H1 (cell line): ENCODE results near the gene SARS2.

Experiments used
- EP300 ChIP-seq, 2 experiments: IDR thresholded peaks; 1 replicate in 1 of 2; 2 replicates in 1 of 2; pipeline ENCODE4 v1.6.1; 2011 to 2012; ENCODE audit warnings: low read depth in 2 of 2, low read length in 2 of 2, mild to moderate bottlenecking in 2 of 2, borderline replicate concordance in 1 of 2, inconsistent platforms in 1 of 2, moderate library complexity in 1 of 2
- POLR2A ChIP-seq, 2 experiments: IDR thresholded peaks; 1 replicate in 1 of 2; 2 replicates in 1 of 2; pipeline ENCODE4 v1.6.1; 2011; ENCODE audit warnings: low read depth in 2 of 2, low read length in 2 of 2, mild to moderate bottlenecking in 2 of 2; ENCODE audit errors: control extremely low read depth in 1 of 2
- SRF ChIP-seq: IDR thresholded peaks from 2 replicates; pipeline ENCODE4 v1.6.1; 2011; ENCODE audit warnings: mild to moderate bottlenecking, low read depth, low read length, moderate library complexity
- TF ChIP-seq, protein P1 (sequence below): IDR thresholded peaks from 2 replicates; pipeline ENCODE4 v1.6.1; 2012; ENCODE audit warnings: inconsistent platforms
- TF ChIP-seq, protein P2 (sequence below), 3 experiments: IDR thresholded peaks; 1 replicate in 2 of 3; 2 replicates in 1 of 3; pipeline versions ENCODE4 v1.5.1 to v1.6.1; 2011; ENCODE audit warnings: low read length in 3 of 3, mild to moderate bottlenecking in 3 of 3, inconsistent platforms in 2 of 3, low read depth in 1 of 3, moderate library complexity in 1 of 3; ENCODE audit not compliant: insufficient read depth in 1 of 3; ENCODE audit errors: control extremely low read depth in 1 of 3
- TF ChIP-seq, protein P3 (sequence below): fragments of 300-600 bp; sonication (generic); IDR thresholded peaks from 2 replicates; pipeline ENCODE4 v1.7.1; 2012; ENCODE audit warnings: low read length, moderate library complexity, mild to moderate bottlenecking, inconsistent platforms; ENCODE audit not compliant: insufficient replicate concordance

DNA sequence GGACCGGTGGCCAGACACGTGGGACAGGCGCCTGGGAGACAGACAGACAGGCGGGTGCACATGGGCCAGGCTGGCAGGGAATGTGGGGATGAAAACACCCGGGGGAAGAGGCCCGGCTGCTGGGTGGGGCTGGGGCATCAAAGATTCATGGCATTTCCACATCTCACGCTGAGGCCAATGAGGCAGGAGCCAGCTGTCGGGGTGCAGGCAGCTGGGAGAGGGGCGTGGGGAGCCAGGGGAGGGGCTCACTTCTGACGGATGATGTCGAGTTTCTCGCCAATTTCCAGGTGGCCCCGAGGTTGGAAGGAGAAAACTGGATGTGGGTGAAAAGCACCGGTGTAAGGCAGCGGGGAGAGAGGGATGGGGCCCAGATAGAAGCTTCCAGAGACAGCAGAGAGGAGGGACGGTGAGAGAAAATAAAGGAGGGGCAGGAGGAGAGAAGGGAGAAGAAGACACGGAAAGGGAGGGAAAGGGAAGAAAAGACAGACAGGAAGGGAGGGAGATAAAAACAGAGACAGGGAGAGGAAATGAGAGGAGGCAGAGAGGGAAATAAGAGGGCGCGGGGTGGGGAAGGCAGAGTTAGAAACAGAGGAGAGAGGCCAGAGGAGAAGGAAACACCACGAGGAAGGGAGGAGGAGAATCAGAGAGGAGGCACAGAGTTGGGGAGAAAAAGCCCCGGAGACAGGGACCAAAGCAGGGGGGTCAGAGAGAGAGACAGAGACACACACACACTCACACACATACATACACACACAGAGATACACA, 10.5 kb downstream of the SARS2 start:
- TF ChIP-seq, protein P1, sequence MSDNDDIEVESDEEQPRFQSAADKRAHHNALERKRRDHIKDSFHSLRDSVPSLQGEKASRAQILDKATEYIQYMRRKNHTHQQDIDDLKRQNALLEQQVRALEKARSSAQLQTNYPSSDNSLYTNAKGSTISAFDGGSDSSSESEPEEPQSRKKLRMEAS = no peak
- no peak for TF ChIP-seq POLR2A (IDR thresholded peaks at IDR 0.05; ENCODE audit: control extremely low read depth in 1 of 2, low read depth in 2 of 2, low read length in 2 of 2)
- TF ChIP-seq, protein P2, sequence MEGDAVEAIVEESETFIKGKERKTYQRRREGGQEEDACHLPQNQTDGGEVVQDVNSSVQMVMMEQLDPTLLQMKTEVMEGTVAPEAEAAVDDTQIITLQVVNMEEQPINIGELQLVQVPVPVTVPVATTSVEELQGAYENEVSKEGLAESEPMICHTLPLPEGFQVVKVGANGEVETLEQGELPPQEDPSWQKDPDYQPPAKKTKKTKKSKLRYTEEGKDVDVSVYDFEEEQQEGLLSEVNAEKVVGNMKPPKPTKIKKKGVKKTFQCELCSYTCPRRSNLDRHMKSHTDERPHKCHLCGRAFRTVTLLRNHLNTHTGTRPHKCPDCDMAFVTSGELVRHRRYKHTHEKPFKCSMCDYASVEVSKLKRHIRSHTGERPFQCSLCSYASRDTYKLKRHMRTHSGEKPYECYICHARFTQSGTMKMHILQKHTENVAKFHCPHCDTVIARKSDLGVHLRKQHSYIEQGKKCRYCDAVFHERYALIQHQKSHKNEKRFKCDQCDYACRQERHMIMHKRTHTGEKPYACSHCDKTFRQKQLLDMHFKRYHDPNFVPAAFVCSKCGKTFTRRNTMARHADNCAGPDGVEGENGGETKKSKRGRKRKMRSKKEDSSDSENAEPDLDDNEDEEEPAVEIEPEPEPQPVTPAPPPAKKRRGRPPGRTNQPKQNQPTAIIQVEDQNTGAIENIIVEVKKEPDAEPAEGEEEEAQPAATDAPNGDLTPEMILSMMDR (IDR thresholded peaks at IDR 0.05; ENCODE audit: control extremely low read depth in 1 of 3, insufficient read depth in 1 of 3, low read depth in 1 of 3, low read length in 3 of 3) = no peak
- TF ChIP-seq, protein P3, sequence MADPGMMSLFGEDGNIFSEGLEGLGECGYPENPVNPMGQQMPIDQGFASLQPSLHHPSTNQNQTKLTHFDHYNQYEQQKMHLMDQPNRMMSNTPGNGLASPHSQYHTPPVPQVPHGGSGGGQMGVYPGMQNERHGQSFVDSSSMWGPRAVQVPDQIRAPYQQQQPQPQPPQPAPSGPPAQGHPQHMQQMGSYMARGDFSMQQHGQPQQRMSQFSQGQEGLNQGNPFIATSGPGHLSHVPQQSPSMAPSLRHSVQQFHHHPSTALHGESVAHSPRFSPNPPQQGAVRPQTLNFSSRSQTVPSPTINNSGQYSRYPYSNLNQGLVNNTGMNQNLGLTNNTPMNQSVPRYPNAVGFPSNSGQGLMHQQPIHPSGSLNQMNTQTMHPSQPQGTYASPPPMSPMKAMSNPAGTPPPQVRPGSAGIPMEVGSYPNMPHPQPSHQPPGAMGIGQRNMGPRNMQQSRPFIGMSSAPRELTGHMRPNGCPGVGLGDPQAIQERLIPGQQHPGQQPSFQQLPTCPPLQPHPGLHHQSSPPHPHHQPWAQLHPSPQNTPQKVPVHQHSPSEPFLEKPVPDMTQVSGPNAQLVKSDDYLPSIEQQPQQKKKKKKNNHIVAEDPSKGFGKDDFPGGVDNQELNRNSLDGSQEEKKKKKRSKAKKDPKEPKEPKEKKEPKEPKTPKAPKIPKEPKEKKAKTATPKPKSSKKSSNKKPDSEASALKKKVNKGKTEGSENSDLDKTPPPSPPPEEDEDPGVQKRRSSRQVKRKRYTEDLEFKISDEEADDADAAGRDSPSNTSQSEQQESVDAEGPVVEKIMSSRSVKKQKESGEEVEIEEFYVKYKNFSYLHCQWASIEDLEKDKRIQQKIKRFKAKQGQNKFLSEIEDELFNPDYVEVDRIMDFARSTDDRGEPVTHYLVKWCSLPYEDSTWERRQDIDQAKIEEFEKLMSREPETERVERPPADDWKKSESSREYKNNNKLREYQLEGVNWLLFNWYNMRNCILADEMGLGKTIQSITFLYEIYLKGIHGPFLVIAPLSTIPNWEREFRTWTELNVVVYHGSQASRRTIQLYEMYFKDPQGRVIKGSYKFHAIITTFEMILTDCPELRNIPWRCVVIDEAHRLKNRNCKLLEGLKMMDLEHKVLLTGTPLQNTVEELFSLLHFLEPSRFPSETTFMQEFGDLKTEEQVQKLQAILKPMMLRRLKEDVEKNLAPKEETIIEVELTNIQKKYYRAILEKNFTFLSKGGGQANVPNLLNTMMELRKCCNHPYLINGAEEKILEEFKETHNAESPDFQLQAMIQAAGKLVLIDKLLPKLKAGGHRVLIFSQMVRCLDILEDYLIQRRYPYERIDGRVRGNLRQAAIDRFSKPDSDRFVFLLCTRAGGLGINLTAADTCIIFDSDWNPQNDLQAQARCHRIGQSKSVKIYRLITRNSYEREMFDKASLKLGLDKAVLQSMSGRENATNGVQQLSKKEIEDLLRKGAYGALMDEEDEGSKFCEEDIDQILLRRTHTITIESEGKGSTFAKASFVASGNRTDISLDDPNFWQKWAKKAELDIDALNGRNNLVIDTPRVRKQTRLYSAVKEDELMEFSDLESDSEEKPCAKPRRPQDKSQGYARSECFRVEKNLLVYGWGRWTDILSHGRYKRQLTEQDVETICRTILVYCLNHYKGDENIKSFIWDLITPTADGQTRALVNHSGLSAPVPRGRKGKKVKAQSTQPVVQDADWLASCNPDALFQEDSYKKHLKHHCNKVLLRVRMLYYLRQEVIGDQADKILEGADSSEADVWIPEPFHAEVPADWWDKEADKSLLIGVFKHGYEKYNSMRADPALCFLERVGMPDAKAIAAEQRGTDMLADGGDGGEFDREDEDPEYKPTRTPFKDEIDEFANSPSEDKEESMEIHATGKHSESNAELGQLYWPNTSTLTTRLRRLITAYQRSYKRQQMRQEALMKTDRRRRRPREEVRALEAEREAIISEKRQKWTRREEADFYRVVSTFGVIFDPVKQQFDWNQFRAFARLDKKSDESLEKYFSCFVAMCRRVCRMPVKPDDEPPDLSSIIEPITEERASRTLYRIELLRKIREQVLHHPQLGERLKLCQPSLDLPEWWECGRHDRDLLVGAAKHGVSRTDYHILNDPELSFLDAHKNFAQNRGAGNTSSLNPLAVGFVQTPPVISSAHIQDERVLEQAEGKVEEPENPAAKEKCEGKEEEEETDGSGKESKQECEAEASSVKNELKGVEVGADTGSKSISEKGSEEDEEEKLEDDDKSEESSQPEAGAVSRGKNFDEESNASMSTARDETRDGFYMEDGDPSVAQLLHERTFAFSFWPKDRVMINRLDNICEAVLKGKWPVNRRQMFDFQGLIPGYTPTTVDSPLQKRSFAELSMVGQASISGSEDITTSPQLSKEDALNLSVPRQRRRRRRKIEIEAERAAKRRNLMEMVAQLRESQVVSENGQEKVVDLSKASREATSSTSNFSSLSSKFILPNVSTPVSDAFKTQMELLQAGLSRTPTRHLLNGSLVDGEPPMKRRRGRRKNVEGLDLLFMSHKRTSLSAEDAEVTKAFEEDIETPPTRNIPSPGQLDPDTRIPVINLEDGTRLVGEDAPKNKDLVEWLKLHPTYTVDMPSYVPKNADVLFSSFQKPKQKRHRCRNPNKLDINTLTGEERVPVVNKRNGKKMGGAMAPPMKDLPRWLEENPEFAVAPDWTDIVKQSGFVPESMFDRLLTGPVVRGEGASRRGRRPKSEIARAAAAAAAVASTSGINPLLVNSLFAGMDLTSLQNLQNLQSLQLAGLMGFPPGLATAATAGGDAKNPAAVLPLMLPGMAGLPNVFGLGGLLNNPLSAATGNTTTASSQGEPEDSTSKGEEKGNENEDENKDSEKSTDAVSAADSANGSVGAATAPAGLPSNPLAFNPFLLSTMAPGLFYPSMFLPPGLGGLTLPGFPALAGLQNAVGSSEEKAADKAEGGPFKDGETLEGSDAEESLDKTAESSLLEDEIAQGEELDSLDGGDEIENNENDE = no peak
- TF ChIP-seq EP300 (IDR thresholded peaks at IDR 0.05; ENCODE audit: borderline replicate concordance in 1 of 2, low read depth in 2 of 2, low read length in 2 of 2) = no peak
- TF ChIP-seq SRF = no peak
